IMR-90 (cell line): ENCODE measurements around the gene RASGRP2. TPM values are rescaled to one million over a fixed set of nuclear protein-coding genes. Genes with fewer than 3 reads are reported as not detected.

Experiments used
- ATAC-seq: fragments of 200-7000 bp; cut with Tn5 transposase; 2 replicates; pipeline ENCODE4 v1.9.1; 2020; ENCODE audit warnings: low read depth, mild to moderate bottlenecking, moderate library complexity
- BruUV-seq: library from RNA; stranded (reverse); fragments of 400-500 nt; replicated peaks from 2 replicates; lab custom pipeline; 2021; lab: Mats Ljungman, UMichigan
- CTCF ChIA-PET: fragments of 300-600 bp; formaldehyde crosslinking; extraction: SDS; loops from one replicate; lab custom pipeline; 2021; ENCODE audit warnings: antibody characterized with exemption; lab: Yijun Ruan, JAX
- POLR2A ChIA-PET: fragments of 300-600 bp; sonication (Branson Sonifier 250); formaldehyde crosslinking; loops from one replicate; lab custom pipeline; 2022; ENCODE audit warnings: antibody characterized with exemption; ENCODE audit not compliant: unreplicated experiment; lab: Charles Lee
- DNase-seq: peaks from one replicate; pipeline ENCODE4 v3.0.0; 2013
- H2AFZ ChIP-seq: replicated peaks from 2 replicates; pipeline ENCODE3; 2013; ENCODE audit warnings: low read length, mild to moderate bottlenecking; ENCODE audit not compliant: poor library complexity
- H2AK5ac ChIP-seq: 2 replicates; pipeline ENCODE4 v1.6.1; 2013; ENCODE audit warnings: low read depth, low read length, inconsistent platforms
- H2AK9ac ChIP-seq: replicated peaks from 2 replicates; pipeline ENCODE3; 2013; ENCODE audit warnings: mild to moderate bottlenecking, low read depth, low read length, moderate library complexity; ENCODE audit not compliant: poor library complexity
- H2BK120ac ChIP-seq: 2 replicates; pipeline ENCODE4 v1.6.1; 2013; ENCODE audit warnings: low read depth, low read length, inconsistent platforms
- H2BK15ac ChIP-seq: 3 replicates; pipeline ENCODE4 v1.6.1; 2013; ENCODE audit warnings: low read depth, low read length, inconsistent platforms
- H2BK20ac ChIP-seq: 2 replicates; pipeline ENCODE4 v1.6.1; 2013; ENCODE audit warnings: low read depth, mild to moderate bottlenecking, inconsistent platforms, low read length, moderate library complexity
- H2BK5ac ChIP-seq: 2 replicates; pipeline ENCODE4 v1.6.1; 2013; ENCODE audit warnings: mild to moderate bottlenecking, low read depth, low read length, inconsistent platforms; ENCODE audit not compliant: poor library complexity, severe bottlenecking
- H3K14ac ChIP-seq: replicated peaks from 2 replicates; pipeline ENCODE4 v1.6.1; 2013; ENCODE audit warnings: low read depth, low read length, inconsistent platforms
- H3K18ac ChIP-seq: 2 replicates; pipeline ENCODE4 v1.6.1; 2013; ENCODE audit warnings: low read depth, low read length, control low read depth
- H3K23ac ChIP-seq: 2 replicates; pipeline ENCODE4 v1.6.1; 2013; ENCODE audit warnings: low read depth, low read length, inconsistent platforms
- H3K27ac ChIP-seq: 2 replicates; pipeline ENCODE4 v1.5.1; 2013; ENCODE audit warnings: mild to moderate bottlenecking, control low read depth, low read length; ENCODE audit not compliant: insufficient read depth
- H3K27me3 ChIP-seq: 2 replicates; pipeline ENCODE4 v1.6.1; 2013; ENCODE audit warnings: low read length; ENCODE audit not compliant: control insufficient read depth, insufficient read depth
- H3K36me3 ChIP-seq: 2 replicates; pipeline ENCODE4 v1.6.1; 2013; ENCODE audit warnings: low read length, mixed read lengths; ENCODE audit not compliant: control insufficient read depth, insufficient read depth
- H3K4ac ChIP-seq: 2 replicates; pipeline ENCODE4 v1.6.1; 2013; ENCODE audit warnings: low read depth, low read length, inconsistent platforms
- H3K4me1 ChIP-seq: 2 replicates; pipeline ENCODE4 v1.6.1; 2013; ENCODE audit warnings: low read length, mixed read lengths; ENCODE audit not compliant: control insufficient read depth, insufficient read depth
- H3K4me2 ChIP-seq: 2 replicates; pipeline ENCODE4 v1.6.1; 2013; ENCODE audit warnings: low read depth, mild to moderate bottlenecking, control low read depth, low read length, moderate library complexity
- H3K4me3 ChIP-seq: 2 replicates; pipeline ENCODE4 v1.5.1; 2013; ENCODE audit warnings: low read depth, mild to moderate bottlenecking, control low read depth, low read length, moderate library complexity; ENCODE audit not compliant: insufficient read depth
- H3K56ac ChIP-seq: 2 replicates; pipeline ENCODE4 v1.6.1; 2013; ENCODE audit warnings: low read length, inconsistent platforms; ENCODE audit not compliant: insufficient read depth; ENCODE audit errors: extremely low read depth
- H3K79me1 ChIP-seq, 2 experiments: 2 replicates each; pipeline ENCODE4 v1.6.1; 2013; ENCODE audit warnings: low read length in 2 of 2, inconsistent platforms in 1 of 2, low read depth in 1 of 2
- H3K9ac ChIP-seq: 2 replicates; pipeline ENCODE4 v1.6.1; 2013; ENCODE audit warnings: low read depth, low read length, control low read depth
- H3K9me1 ChIP-seq: 2 replicates; pipeline ENCODE4 v1.6.1; 2013; ENCODE audit warnings: low read length, inconsistent platforms; ENCODE audit not compliant: insufficient read depth
- H3K9me3 ChIP-seq: 2 replicates; pipeline ENCODE4 v1.6.1; 2013; ENCODE audit warnings: low read length; ENCODE audit not compliant: control insufficient read depth, insufficient read depth
- H4K20me1 ChIP-seq: 2 replicates; pipeline ENCODE4 v1.6.1; 2013; ENCODE audit warnings: low read length, inconsistent platforms; ENCODE audit not compliant: insufficient read depth
- H4K5ac ChIP-seq: 2 replicates; pipeline ENCODE4 v1.6.1; 2013; ENCODE audit warnings: mild to moderate bottlenecking, low read depth, low read length, control low read depth
- H4K8ac ChIP-seq, 2 experiments: 2 replicates each; pipeline ENCODE4 v1.6.1; 2013; ENCODE audit warnings: low read depth in 2 of 2, low read length in 2 of 2, control low read depth in 1 of 2, inconsistent platforms in 1 of 2
- H4K91ac ChIP-seq: 2 replicates; pipeline ENCODE4 v1.6.1; 2013; ENCODE audit warnings: low read depth, low read length, inconsistent platforms; ENCODE audit not compliant: insufficient read depth
- BHLHE40 ChIP-seq: fragments of 150-350 bp; IDR thresholded peaks from 2 replicates; pipeline ENCODE4 v1.6.1; 2016; ENCODE audit warnings: mild to moderate bottlenecking, low read depth, low read length
- CEBPB ChIP-seq: IDR thresholded peaks from 2 replicates; pipeline ENCODE4 v1.6.1; 2012; ENCODE audit warnings: low read depth, low read length, improper control_type of control experiment
- CHD1 ChIP-seq: IDR thresholded peaks from 2 replicates; pipeline ENCODE4 v1.6.1; 2012; ENCODE audit warnings: low read depth, low read length, improper control_type of control experiment
- CTCF ChIP-seq: conservative IDR thresholded peaks from 2 replicates; pipeline ENCODE4 v1.5.1; 2012; ENCODE audit warnings: mild to moderate bottlenecking, low read depth, low read length, improper control_type of control experiment
- ELK1 ChIP-seq: fragments of 150-350 bp; IDR thresholded peaks from 2 replicates; pipeline ENCODE4 v1.6.1; 2016; ENCODE audit warnings: low read depth, mild to moderate bottlenecking, low read length, moderate library complexity, borderline replicate concordance
- FOS ChIP-seq: fragments of 150-350 bp; IDR thresholded peaks from 2 replicates; pipeline ENCODE4 v1.6.1; 2016; ENCODE audit warnings: low read depth, low read length
- MAFK ChIP-seq: IDR thresholded peaks from 2 replicates; pipeline ENCODE4 v1.6.1; 2012; ENCODE audit warnings: low read depth, low read length, improper control_type of control experiment
- MAZ ChIP-seq: IDR thresholded peaks from 2 replicates; pipeline ENCODE4 v1.6.1; 2012; ENCODE audit warnings: low read depth, mild to moderate bottlenecking, low read length, improper control_type of control experiment, moderate library complexity, borderline replicate concordance
- MXI1 ChIP-seq: IDR thresholded peaks from 2 replicates; pipeline ENCODE4 v1.6.1; 2012; ENCODE audit warnings: low read depth, mild to moderate bottlenecking, low read length, moderate library complexity, borderline replicate concordance
- NFE2L2 ChIP-seq: fragments of 150-350 bp; IDR thresholded peaks from 2 replicates; pipeline ENCODE4 v1.6.1; 2016; ENCODE audit warnings: low read depth, mild to moderate bottlenecking, low read length
- POLR2A ChIP-seq: IDR thresholded peaks from 2 replicates; pipeline ENCODE4 v1.6.1; 2012; ENCODE audit warnings: mild to moderate bottlenecking, low read depth, low read length
- RAD21 ChIP-seq: IDR thresholded peaks from 2 replicates; pipeline ENCODE4 v1.6.1; 2012; ENCODE audit warnings: low read length, improper control_type of control experiment
- RCOR1 ChIP-seq: IDR thresholded peaks from 2 replicates; pipeline ENCODE4 v1.6.1; 2012; ENCODE audit warnings: mild to moderate bottlenecking, low read length, improper control_type of control experiment; ENCODE audit not compliant: insufficient replicate concordance
- RFX5 ChIP-seq: IDR thresholded peaks from 2 replicates; pipeline ENCODE4 v1.8.0; 2012; ENCODE audit warnings: low read depth, mild to moderate bottlenecking, low read length, moderate library complexity
- SMC3 ChIP-seq: fragments of 150-350 bp; IDR thresholded peaks from 2 replicates; pipeline ENCODE4 v1.6.1; 2016; ENCODE audit warnings: low read depth, mild to moderate bottlenecking, antibody characterized with exemption, low read length, moderate library complexity
- USF2 ChIP-seq: fragments of 150-350 bp; IDR thresholded peaks from 2 replicates; pipeline ENCODE4 v1.6.1; 2017; ENCODE audit warnings: mild to moderate bottlenecking, antibody characterized with exemption, low read length, low read depth
- WGBS, 2 experiments: methylation state at CpG; one replicate each; pipeline versions ENCODE4 v1.1.5 to v1.1.7; 2013; ENCODE audit warnings: missing lambda C conversion rate in 2 of 2; ENCODE audit not compliant: insufficient read length in 1 of 2; ENCODE audit errors: extremely low coverage in 2 of 2; 5-methylcytosine and 5-hydroxymethylcytosine counted together
- dilution Hi-C: fragments of 300-500 bp; cut with HindIII; formaldehyde crosslinking; loops from one replicate; pipeline ENCODE4 v1.14.3; 2018; ENCODE audit warnings: low sequenced_read_pairs; ENCODE audit not compliant: unreplicated experiment
- in situ Hi-C: fragments of 300-500 bp; cut with MboI; formaldehyde crosslinking; loops from 3 replicates; pipeline ENCODE4 v1.14.3; 2019; ENCODE audit warnings: low sequenced_read_pairs, inconsistent platforms, mixed read lengths
- intact Hi-C: fragments of 100-400 bp; cut with micrococcal nuclease; formaldehyde crosslinking; loops from 2 replicates; pipeline ENCODE4 v1.10.0; 2022
- polyA plus RNA-seq, 3 experiments: library from polyadenylated mRNA; depleted of rRNA; stranded (reverse); fragments of >200 nt; gene quantifications; 2 replicates each; pipeline ENCODE4 v1.2.3, GENCODE V29; 2012; ENCODE audit warnings: low replicate concordance in 1 of 3
- total RNA-seq: library from RNA; depleted of rRNA; stranded (reverse); fragments of >200 nt; gene quantifications from 2 replicates; pipeline ENCODE4 v1.2.3, GENCODE V29; 2012

Gene RASGRP2
- total and polyA plus RNA-seq, 2 of the 4 experiments (the other 2 are of a cell fraction): 1.2 TPM; not detected in 1

GRCh38 chr11:64753019-64753379, 9.1 kb upstream of the RASGRP2 start:
- Histone ChIP-seq H3K4ac (no peak overlapping the region), H2BK120ac (no peak overlapping the region), H3K9me3 (no peaks in the 10 kb centered on the region), H4K5ac (no peak overlapping the region), H2AFZ (peak overlapping the region; percentile 58), H2AK9ac (no peak overlapping the region), H2BK5ac (no peak overlapping the region), H3K56ac (no peak overlapping the region), H2BK20ac (no peak overlapping the region), H2BK15ac (no peak overlapping the region), H4K20me1 (peaks cover 8% of the 10 kb centered on the region), H4K8ac (no peak overlapping the region), H4K91ac (no peak overlapping the region), H3K9me1 (peaks cover 3% of the 10 kb centered on the region), H3K14ac (no peak overlapping the region), H3K9ac (no peak overlapping the region), H3K23ac (no peak overlapping the region), H3K18ac (no peak overlapping the region), H3K4me3 (no peak overlapping the region), H2AK5ac (no peak overlapping the region), H3K27ac (no peak overlapping the region), H3K27me3 (no peaks in the 10 kb centered on the region), H3K4me1 (peaks cover 3% of the 10 kb centered on the region; the same call in 1 of the 2 replicates), H3K36me3 (no peaks in the 10 kb centered on the region), H3K79me1 (no peaks in the 10 kb centered on the region), H3K4me2 (no peak overlapping the region)
- dilution Hi-C loops: no loop called here
- 88% methylated on average over 5 of the region's 7 CpGs; no CpG with 5 or more reads in 1 of the 2 experiments for WGBS, 2 experiments
- DNase-seq (no peak), ATAC-seq (no peak)
- no TSS peak for BruUV-seq
- intact Hi-C loops: no loop called here
- in situ Hi-C loops: no loop called here
- TF ChIP-seq MXI1 (no peak), NFE2L2 (no peak), MAZ (no peak), FOS (no peak), POLR2A (no peak), RFX5 (no peak), BHLHE40 (no peak), RCOR1 (no peak), SMC3 (no peak), RAD21 (no peak), ELK1 (no peak), MAFK (no peak), CHD1 (no peak), USF2 (no peak), CTCF (no peak), CEBPB (no peak)
- CTCF ChIA-PET: no interaction called here
- POLR2A ChIA-PET: no interaction called here
